Measurements from ENCODE around the gene KLC1.

Gene KLC1

DNA sequence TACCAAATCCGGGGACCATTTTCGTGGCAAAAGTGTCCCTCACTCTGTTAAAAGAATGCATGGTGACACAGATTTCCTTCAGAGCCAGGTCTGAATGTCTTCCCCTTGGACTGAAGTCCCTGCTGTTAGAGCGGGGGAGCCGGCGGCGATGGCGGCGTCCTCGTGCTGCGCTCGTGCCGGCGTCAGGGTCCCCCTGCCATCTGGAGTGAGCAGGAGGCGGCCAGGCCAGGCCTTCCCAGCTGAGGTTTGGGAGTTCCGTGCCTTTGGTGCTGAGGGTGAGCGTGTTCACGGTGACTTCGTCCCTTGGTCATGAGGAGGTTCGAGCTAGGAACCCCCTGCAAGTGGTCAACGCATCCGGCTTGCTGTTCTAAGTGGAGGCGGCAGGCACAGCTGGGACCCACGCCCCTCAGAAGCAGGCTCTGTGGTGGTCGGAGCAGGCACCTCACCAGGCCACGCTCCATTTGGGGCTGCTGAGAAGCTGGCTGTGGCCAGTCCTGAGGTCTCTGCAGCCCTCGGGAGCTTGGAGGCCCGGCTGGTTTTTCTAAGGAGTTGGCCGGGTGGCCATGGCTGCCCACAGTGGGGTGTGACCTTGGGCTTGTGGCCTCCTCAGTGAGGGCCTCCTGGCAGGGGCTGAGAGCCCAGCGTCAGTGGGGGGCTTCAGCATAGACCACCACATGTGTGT, 96.1 kb downstream of the KLC1 start:
- no peak for DNase-seq

DNA sequence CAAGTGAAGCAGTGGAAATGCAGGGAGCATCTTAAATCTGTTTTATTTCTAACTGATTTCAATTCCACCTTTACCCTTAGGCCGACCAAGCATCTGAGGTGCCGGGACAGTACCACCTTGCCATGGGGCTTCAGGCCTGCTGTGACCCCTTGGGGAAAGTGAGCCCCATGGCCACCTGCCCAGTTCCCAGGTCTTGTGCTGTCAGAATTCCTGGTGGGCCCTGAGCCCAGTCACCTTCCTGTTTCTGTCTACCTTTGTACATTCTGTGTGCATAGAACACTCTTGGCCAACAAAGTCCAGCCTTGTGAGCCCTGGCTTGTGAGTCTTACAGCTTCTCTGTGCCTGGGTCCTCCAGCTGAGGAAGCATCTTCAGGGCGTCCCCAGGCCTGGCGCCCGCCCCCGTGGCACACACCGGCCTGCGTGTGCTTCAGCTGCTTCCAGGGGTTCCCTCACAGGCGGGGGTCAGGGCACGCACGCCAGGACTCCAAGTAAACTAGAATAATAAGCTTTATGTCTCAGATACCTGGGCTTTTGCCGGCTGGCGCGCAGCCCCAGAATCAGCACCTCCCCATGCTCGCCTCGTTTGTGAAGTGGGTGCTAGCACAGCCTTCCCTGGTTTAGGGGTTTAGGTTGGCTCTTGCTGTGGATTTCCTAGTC, 96.9 kb downstream of the KLC1 start:
- DNase-seq: no peak

DNA sequence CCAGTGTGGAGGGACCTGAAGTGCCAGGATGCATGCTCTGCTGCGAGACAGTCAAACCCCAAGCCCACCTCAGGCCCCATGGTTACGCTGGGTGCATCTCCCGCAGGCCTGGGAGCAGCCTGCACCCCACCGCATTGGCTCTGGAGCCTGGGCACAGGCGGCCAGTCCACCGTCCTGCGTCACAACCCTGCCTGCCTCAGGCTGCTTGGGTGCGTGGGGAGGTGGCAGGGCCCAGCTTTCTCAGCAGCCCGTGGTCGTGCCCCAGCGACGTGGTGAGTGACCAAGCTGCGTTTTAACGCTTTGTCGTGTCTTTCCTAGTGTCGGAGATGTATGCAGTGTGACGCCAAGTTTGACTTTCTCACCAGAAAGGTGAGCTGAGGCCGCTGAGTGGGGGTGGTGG, 97.5 kb downstream of the KLC1 start:
- DNase-seq: no peak

DNA sequence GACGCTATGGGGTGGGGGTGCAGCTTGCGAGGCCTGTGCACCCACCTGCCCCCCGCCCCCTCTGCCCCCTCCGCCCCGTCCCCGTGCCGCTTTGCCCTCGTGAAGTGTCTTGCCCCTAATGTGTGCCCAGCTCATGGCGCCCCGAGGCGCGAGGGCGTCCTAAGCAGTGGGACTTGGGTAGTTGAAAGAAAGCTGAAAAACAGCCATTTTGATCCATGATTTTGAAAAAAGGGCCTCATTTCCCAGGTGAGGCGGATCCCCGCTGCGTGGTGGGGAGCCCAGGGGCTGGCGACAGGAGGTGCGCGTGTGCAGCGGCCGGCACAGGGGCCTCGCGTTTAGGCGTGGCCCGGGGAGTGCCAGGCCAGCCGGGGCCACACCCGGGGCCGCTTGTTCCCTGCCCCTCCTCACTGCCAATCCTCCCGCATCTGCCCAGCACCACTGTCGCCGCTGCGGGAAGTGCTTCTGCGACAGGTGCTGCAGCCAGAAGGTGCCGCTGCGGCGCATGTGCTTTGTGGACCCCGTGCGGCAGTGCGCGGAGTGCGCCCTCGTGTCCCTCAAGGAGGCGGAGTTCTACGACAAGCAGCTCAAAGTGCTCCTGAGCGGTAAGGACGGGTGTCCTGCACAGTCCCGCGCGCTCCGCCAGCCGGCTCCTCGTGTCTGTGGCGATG, 98.4 kb downstream of the KLC1 start:
- no peak for DNase-seq

DNA sequence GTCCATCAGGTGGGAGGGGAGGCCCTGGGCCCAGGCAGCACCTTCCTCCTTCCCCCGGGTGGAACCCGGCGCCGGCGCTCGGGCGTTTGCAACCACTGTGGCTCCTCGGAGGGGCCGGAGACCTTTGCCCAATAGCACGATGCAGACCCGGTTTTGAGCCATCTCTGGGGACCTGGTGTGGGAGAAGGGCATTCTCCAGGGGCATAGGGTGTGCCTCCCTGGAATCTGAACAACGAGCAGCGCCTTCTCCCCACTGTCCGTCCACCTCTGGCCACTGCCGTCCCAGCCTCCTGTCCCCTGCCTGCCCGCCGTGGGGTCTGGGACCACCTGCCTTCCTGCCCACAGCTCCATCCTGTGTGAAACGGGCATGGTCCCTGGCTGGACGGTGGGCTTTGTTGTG, 99.1 kb downstream of the KLC1 start:
- DNase-seq: no peak

DNA sequence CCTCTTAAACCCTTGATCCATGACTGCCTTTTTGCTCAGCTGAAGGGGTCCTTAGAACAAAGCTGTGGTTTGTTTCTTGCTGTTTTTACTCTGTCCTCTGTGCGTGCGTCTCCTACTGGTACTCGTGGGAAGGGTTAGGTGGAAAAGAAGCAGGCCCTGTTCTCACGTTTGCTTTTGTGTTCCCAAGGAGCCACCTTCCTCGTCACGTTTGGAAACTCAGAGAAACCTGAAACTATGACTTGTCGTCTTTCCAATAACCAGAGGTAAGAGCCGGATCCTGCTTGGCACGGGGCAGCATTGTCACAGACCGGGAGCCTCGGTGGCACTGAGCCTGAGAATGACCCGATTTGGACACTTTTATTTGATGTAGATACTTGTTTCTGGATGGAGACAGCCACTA, 99.7 kb downstream of the KLC1 start:
- no peak for DNase-seq

DNA sequence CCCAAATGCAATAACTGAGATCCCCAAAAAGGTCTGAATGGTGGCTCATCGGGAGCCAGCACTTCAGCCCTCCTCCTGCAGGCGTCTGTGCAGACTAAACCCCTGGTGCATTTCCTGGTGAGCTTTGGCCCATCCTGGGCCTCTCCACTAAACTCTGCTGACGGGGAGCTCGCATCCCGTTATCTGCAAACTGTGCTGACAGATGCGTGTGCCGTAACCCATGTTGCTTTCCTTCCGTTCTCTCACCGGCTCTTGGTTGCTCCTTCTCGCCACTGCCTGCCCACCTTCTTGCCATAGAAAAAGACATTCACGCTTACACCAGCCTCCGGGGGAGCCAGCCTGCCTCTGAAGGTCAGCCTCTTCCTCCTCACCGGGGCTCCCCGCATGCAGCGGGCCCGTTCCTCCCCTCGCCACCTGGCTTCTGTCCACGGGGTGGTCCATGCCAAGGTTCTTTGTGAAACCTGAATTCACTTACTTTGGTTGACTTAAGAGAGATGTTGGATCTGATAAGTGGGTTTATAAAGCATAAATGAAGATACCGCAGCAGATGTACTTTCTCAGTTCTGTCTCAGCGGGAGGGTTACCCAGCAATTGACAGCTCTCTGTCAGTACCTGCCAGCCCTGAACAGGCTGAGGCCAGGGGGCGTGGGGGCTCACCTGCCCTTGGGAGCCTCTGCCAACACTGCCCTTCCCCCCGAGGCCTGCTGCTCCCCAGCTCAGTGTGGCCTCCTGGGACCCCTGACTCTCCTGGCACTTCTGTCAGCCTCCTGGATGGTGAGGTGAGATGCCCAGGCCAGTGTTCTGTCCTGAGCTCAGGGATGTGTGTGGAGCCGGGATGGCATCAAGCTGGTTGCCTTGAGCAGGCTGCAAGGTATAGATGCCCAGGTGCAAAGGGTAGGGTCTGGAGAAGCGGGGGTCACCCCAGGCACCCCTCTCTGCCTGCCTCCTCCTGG, 100.8 kb downstream of the KLC1 start:
- DNase-seq: no peak

DNA sequence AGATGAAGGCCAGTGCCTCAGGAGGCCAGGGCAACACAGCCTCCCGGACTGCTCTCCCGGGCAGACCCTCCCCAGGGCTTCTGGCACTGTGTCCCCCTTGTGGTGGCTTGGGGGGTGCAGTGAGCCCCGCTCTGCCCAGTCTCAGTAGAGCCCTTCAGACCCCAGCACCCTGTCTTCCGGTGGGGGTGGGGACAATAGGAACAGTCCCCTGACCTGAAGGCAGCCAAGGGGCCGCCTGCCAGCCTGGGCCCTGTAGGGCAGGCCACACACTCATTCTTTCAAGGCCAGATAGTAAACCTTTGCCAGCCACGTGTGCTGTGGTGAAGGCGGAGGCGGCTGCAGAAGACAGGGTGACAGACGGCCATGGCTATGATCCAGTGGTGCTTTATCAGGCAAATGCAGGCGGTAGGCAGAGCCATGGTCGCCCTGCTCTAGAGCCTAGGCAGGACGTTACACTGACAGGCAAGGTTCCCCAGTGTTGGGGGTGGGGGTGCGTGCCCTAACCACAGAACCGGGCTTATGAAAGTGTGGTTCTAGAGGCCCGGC, 101.6 kb downstream of the KLC1 start:
- no peak for DNase-seq

DNA sequence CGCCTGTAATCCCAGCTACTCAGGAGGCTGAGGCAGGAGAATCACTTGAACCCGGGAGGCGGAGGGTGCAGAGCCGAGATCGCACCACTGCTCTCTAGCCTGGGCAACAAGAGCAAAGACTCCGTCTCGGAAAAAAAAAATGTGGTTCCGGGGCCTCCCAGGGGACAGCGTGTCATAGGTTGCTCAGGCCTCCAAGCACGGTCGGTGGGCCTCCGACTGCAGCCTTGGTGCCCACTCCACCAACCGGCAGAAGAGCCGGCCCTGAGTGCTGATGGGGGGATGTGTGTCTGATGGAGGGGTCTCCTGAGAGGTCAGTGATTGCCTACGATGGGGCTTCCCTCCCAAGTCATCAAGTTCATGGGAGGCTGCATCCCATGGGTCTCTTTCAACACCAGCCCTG, 102.5 kb downstream of the KLC1 start:
- DNase-seq: no peak

DNA sequence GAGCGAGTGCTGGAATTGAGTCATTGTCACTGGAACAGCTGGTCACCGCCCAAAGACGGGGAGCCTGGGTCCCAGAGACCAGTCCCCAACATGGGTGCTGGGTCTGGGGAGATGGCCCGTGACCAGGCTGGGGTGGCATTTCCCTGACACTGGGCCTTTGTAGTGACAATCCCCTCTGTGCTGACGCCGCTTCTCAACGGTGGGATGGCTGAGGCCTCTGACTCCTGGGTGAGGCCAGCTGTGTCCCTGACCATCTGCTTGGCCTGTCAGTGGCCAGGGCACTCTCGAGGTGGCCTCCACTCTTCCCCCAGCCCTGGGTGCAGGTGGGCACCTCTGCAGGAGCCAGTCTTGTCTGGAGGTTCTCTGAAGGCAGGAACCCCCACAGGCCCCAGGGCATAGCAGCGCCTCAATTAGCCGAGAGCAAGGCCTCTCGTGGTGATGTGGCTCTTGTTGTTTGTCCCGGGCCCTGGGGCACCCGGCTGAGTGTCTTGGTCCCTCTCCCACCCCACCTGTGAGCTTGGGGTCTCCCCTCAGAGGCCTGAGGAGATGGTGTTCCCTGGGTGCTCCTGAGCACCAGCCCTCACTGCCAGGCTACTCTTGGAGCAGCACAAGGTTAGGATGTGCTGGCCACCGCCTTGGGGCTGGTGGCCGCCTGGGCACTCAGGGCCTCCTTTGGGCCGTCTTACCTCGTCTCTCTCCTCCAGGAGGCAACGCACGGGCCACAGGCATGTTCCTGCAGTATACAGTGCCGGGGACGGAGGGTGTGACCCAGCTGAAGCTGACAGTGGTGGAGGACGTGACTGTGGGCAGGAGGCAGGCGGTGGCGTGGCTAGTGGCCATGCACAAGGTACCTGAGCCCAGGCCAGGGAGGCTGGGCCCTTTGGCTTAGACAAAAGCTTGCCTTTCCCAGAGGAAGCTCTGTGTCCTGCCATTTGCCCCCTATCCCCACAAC, 103.2 kb downstream of the KLC1 start:
- DNase-seq: no peak

DNA sequence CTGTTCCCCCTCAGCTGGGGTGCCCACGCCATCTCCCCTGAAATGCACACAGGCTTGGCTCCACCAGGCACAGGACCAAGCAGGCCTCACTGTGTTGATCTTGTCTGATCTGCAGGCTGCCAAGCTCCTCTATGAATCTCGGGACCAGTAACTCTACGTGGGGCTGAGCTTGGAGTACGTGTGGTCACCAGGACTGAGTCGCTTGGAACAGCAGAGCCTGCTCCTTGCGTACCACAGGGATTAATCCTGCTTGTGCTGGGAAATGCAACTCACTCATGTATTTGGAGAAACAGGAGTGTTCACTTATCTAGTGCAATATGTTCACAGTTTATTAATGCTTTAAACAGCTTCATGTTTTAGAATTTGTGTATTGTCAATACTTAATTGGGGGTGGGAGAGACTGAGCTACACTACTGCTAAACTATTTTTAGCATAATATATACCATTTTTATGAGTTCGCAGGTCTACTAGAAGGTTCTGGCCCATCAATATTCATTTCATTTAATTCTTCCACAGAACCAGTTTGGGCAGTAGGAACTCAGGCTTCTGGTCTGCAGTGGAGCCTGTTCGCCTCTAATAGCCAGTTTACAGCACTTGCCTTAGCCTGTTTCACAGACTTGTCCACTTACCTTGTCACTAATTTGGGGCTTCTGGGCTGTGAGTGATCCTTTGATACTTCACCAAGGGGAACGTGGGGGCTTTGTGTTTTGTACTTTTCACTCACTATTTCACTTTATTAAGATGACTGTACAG, 104.0 kb downstream of the KLC1 start:
- no peak for DNase-seq

DNA sequence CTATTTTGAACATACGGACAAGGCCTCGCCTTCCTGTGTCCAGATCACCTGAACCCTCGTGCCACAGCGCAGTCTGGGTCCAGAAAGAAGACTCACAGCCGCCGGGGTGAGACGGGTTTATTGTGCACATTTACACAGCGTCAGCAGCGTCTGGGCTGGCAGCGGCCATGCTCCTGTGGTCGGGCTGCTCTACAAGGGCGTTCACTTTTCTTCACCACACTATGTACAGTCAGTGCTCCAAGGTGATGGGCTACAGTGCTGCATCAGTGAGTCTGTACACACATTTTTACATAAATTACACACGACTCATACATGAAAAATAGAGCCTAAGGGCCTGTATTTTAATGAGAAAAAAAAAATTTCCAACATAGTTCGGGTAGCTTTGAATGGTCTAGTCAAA, 104.6 kb downstream of the KLC1 start:
- no peak for DNase-seq

DNA sequence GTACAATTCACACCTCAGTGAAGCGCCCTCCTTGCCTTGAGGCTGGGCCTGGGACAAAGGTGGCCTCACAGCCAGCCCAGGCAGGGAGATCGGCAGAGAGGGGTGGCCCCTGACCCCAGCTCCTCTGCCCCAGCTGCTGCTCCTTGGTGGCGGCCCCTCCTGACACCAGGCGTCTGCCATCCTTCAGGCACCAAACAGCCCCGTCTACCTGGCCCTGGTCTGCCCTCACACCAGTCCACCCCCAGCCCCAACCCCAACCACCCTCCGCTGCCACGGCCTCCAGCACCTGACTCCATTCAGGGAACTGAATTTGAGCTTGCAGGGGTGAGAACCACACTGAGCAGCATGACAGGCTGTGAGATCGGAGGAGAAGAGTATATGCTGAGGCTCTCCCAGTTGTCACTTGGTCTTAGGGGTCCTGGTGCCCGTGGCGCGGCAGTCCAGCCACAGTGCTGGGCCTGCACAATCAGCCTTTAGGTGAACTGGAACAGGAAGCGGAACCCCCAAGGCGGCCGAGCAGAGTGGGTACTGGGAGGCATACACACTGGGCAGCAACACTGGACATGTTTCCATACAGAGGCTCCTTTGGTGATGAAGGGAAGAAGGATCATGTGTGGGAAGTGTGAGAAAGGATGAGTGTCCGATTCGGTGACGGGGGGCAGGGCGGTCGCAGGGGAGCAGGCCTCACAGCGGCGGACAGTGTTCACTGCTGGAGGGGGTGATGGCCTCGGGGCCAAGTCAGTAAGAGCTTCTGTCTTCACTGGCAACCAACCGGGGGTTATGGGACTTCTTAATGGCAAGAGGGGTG, 105.3 kb downstream of the KLC1 start:
- DNase-seq: no peak

DNA sequence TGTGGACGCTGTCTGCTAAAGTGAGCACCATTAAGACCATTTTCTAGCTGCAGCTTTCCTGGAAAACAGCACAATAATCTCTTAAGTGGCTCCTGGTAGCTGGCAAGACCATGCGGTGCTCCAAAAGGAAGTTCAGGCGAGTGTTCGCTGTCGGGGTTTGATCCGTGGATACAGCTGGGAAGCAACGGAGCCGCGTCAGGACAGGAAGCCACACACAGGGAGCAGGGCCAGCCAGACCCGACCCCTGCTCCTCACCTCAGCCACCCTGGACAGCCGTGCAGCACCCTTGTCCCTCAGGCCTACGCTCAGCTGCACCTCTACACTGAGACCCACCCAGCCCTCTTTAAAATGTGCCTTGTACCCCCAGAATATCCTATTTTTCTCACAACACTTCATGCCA, 106.0 kb downstream of the KLC1 start:
- no peak for DNase-seq

DNA sequence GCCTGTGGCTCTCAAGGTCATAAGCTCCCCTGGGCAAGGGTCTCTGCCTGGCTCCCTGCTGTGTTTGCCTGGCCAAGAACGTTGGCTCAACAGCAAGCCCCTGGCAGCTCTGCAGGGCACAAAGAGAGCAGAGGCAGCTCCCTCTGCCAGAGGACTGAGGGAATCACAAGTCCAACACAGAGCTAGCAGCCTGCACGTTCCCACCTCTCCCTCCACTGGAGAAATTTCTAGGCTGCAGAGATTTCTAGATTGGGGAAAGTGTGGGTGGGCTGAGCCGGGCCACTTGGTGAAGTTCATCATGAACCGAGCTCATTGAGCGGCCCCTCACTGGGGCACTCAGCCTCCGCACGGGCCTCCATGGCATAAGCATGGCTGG, 106.4 kb downstream of the KLC1 start:
- DNase-seq: no peak

DNA sequence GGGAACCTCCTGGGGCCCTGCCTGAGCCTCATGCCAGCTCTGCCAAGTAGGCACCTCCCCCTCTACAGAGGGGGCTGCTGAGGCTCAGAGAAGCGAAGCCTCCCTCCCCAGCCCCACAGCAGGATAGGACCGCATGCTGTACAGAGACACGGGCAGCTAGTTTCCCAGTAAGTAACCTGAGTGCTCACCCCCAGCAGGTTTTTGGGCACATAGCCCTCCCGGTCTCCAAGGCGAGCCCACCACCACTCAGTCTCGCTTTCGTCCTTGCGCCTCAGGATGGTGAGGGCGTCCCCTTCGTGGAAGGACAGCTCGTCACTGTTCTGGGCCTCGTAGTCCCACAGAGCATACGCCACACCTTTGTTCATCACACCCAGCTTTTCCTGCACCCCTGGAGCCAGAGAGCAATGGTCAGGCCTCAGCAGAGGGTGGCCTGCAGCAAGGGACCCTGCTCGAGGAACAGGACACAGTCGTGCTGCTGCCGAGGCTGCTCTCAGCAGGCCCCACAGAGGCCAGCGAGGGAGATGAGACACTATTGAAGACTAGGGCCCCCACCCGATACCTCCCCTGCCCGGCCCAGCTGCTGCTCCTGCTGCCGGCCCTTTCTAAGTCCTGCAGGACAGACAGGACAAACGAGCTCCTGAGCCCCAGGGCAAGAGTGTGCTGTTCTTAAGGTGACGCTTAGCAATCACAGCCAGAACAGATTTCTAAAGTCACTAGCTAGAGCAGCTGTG, 107.0 kb downstream of the KLC1 start:
- no peak for DNase-seq

DNA sequence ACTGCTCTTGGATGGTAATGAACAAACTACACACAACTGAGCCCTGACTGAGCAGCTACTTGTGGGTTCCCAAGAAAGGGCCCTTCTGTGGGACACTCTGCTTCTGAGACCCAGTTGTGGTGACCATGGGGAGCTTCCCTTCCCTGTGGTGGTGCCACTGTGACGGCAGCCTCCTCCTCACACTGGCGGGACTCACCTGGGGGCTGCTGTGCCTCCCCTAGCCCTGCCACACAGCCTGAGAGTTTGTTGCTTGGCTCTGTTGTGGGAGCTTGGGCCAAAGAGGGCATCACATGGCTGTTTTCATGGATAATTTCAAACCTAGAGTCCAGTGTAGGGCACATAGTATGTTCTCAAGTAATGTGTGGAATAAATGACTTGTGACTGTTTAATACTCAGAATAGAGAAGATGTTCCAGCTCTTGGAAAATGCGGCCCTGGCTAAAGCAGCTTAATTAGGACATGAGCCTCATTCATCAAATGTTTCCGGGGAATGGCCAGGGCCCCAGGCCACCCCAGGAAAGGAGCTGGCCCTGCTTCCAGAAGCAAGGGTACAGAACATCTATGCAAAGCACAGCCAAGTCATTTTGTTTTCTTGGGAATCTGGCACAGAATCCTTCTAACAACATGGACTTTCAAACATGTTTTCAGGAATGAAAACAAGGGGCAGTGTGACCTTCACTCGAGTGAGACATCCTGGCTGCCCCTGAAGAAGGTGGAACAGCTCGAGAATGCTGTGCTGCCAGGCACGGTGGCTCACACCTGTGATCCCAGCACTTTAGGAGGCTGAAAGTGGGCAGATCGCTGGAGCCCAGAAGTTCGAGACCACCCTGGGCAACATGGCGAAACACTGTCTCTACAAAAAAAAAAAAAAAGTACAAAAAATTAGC, 107.8 kb downstream of the KLC1 start:
- DNase-seq: no peak

DNA sequence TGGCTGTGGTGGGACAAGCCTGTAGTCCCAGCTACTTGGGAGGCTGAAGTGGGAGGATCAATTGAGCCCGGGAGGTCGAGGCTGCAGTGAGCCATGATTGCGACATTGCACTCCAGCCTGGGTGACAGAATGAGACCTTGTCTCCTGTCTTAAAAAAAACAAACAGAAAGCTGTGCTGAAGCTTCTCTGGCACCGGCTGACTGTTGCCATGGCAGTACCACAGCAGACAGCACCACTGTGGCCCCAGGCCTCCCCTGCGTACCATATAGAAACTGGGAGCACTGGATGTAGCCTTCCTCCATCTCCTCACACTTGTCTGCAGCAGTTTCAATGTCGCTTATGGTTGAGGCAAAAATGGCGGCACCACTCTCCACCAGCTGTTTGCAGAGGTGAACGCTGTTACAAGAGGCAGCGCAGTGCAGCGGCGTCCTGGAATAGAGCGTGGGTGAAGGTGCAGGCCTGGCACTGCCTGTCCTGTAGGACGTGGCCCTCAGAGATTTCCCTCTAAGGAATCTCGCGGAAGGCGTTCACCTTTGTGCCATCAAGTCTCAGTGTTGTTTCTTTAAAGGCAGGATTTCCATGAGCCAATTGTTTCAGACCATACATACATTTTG, 108.5 kb downstream of the KLC1 start:
- no peak for DNase-seq

Data from stimulated activated CD4-positive, alpha-beta T cell treated with anti-CD3 and anti-CD28 coated beads, Interleukin-4, amount 100 ng/mL, for 4 hours (primary cell).